ENCODE results near the gene CHAT.

Gene CHAT

DNA sequence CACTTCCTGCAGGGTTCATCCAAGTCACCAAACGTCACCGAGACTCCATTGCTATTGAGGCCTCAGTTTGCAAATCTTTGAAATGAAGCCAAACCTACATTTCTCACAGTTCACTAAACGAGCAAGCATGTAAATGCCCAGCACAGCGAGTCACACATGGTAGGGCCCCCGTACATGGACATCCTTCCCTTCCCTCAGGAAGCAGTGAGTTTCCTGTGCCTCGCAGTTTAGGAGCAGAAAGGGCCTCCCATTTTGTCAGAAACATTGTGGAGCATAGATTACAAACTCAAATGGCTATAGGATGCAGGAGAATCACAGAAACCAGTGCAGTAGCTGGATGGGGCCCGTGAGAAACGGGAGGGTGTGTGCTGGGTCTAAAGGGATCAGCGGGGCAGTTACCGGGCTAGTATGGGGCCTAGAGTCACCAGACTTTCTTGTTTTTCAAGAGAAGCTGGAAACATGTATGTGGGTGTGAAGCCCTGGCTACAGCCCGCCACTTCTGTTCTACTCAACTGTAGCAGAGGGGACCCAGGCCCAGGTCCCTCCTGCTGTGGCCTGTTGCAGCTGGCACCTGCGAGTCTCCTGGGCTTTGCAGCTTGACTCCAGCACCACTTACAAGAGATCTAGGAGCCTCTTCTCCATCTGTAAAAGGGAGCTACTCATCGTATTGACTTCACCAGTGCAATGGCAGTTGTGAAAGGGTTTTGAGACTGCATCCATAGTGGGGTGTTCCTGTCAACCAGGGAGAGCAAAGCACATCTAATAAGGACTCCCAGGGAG lies 17.9 kb upstream of the CHAT start:
- TF ChIP-seq, protein P1, sequence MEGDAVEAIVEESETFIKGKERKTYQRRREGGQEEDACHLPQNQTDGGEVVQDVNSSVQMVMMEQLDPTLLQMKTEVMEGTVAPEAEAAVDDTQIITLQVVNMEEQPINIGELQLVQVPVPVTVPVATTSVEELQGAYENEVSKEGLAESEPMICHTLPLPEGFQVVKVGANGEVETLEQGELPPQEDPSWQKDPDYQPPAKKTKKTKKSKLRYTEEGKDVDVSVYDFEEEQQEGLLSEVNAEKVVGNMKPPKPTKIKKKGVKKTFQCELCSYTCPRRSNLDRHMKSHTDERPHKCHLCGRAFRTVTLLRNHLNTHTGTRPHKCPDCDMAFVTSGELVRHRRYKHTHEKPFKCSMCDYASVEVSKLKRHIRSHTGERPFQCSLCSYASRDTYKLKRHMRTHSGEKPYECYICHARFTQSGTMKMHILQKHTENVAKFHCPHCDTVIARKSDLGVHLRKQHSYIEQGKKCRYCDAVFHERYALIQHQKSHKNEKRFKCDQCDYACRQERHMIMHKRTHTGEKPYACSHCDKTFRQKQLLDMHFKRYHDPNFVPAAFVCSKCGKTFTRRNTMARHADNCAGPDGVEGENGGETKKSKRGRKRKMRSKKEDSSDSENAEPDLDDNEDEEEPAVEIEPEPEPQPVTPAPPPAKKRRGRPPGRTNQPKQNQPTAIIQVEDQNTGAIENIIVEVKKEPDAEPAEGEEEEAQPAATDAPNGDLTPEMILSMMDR (IDR thresholded peaks at IDR 0.05; ENCODE audit: low read depth, low read length), result no peak
- in situ Hi-C loops (cut with HindIII; ENCODE audit: low sequenced_read_pairs), result no loop called here
- DNase-seq (ENCODE audit: low read depth, low spot score), result no peak
- H3K4me3 ChIP-seq (ENCODE audit: low read depth, low read length), result no peak overlapping the region

DNA sequence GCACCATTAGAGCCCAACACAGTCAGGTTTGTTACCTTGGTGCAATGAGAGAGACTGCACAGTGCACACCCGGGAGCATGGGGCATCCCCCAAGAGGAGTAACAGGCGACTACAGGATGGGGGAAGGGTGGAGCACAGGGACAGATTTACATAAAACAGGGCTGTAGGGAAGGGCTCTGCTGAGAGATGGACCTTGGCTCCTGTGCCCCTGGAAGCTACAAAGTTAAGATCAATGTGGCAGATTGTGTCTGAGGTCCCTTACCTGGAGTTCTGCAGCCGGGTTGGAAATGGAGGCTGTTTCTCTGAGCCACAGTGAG lies 17.4 kb upstream of the CHAT start:
- no peak for DNase-seq (ENCODE audit: low read depth, low spot score)
- TF ChIP-seq, protein P1 (IDR thresholded peaks at IDR 0.05; ENCODE audit: low read depth, low read length), result no peak
- in situ Hi-C loops (cut with HindIII; ENCODE audit: low sequenced_read_pairs), result no loop called here
- no peak overlapping the region for H3K4me3 ChIP-seq (ENCODE audit: low read depth, low read length)

DNA sequence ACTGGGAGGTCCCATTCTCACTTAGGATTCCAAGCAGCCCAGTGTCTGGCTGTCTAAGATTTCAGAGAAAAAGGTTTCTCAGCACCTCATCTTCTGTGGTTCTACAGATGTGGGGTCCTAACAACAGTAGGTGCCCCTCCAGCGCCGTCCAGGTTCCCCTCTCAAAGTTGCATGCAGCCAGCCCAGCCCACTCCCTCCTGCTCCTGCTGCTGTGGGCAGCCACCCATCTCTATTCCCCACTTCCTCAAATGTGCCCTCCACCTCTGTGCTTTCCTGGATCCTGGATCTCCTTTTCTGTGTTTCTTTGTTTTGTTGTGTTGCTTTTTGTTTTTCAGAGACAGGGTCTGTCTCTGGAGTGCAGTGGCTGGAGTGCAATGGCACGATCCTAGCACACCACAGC lies 17.0 kb upstream of the CHAT start:
- in situ Hi-C loops (cut with HindIII; ENCODE audit: low sequenced_read_pairs), result no loop called here
- TF ChIP-seq, protein P1 (IDR thresholded peaks at IDR 0.05; ENCODE audit: low read depth, low read length), result no peak
- no peak for DNase-seq (ENCODE audit: low read depth, low spot score)
- no peak overlapping the region for H3K4me3 ChIP-seq (ENCODE audit: low read depth, low read length)

DNA sequence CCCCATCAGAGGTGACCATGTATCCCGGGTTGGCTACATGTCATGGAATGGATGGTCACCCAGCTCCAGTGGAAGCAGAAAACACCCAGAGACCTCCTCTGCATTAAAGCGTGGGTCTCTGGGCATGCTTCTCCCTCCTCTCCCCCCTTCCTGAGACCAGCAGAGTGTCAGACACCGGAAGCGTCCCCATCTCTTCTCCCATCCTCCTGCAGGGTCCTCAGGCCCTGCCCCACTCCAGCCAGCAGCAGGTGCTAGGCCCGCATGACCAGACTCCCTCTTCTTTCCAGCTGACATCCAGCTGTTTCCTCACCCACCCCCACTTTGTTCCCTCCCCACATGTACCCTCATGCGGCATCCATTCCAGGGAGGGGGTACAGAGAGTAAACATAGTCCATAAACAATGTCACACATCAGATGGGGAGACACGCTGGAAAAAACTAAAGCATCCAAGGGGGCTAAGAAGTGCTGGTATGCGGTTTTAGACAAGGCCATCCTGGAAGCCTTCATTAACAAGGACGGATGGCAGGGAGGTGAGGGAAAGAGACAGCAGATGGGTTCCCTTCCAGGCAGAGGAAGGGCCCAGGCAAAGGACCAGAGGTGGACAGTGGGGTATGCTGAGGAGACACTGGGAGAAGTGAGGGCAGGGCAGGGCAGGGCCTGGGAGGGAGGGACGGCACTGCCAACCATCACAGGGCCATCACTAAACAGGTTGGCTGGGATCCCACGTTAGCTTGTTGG lies 16.2 kb upstream of the CHAT start:
- no peak overlapping the region for H3K4me3 ChIP-seq (ENCODE audit: low read depth, low read length)
- TF ChIP-seq, protein P1 (IDR thresholded peaks at IDR 0.05; ENCODE audit: low read depth, low read length), result no peak
- no peak for DNase-seq (ENCODE audit: low read depth, low spot score)
- in situ Hi-C loops (cut with HindIII; ENCODE audit: low sequenced_read_pairs), result no loop called here

DNA sequence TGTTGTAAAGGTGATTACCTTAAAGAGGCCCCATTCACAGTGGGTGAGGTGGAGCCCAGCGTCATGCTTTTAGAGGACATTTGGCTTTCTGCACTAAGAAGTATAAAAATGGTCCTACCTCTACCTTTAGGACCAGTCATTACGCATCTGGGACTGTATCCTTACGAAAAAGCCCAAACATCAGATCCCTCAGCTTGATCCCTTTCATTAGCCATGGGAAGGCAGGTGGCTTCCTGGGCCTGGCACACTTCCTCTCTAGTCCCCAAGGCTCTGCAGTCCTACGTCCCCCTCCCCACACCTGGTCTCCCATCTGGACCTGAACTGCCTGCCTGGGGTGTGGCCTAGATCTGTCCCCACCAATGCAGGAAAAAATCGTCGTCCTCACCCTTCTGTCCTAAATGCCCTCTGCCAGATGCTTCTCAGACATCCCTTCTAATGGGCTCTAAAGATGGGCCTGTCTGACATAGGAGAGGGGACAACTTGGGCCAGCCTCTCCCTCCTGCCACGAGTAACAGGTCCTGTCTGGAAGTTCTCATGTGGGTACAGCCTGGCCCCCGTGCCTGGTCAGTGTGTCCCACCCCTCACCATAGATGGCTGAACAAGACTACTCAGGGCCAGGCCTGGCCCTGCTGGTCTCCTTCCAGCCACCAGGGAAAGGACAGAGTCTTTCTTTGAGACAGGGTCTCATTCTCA lies 15.5 kb upstream of the CHAT start:
- no peak overlapping the region for H3K4me3 ChIP-seq (ENCODE audit: low read depth, low read length)
- TF ChIP-seq, protein P1 (IDR thresholded peaks at IDR 0.05; ENCODE audit: low read depth, low read length), result no peak
- DNase-seq (ENCODE audit: low read depth, low spot score), result no peak
- in situ Hi-C loops (cut with HindIII; ENCODE audit: low sequenced_read_pairs), result no loop called here

DNA sequence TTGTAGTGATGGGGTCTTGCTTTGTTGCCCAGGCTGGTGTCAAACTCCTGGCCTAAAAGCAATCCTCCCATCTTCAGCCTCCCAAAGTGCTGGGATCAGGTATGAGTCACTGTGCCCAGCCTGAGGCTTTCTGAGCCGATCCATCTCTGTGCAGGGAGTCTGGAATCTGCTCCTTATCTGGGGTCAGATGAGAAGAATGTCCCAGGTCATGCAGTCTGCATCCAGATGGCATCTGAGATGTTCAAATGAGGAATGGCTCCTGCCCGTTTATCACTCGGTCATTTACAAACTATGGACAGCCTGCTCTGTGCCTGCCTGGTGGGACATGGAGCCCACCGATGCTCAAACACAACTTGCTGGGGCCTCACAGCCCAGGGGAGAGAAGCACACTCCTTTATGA lies 14.9 kb upstream of the CHAT start:
- no peak overlapping the region for H3K4me3 ChIP-seq (ENCODE audit: low read depth, low read length)
- no peak for DNase-seq (ENCODE audit: low read depth, low spot score)
- in situ Hi-C loops (cut with HindIII; ENCODE audit: low sequenced_read_pairs), result no loop called here
- TF ChIP-seq, protein P1 (IDR thresholded peaks at IDR 0.05; ENCODE audit: low read depth, low read length), result no peak

Measured in astrocyte of the spinal cord (primary cell).